Large intestine (tissue), 3 donors: ENCODE measurements around the gene LARP4B. TPM values are rescaled to one million over a fixed set of nuclear protein-coding genes. Genes with fewer than 3 reads are reported as not detected.

Source experiments
- DNase-seq, 2 donors: peaks; one replicate each; pipeline versions ENCODE4 v3.0.0 to v3.0.0-alpha.2; 2013
- H3K27ac ChIP-seq: one replicate; pipeline ENCODE4 v1.5.1; 2013; ENCODE audit warnings: low read length
- H3K27me3 ChIP-seq: 2 replicates; pipeline ENCODE4 v1.6.1; 2013; ENCODE audit warnings: low read length; ENCODE audit not compliant: control insufficient read depth, insufficient read depth
- H3K36me3 ChIP-seq: 2 replicates; pipeline ENCODE4 v1.6.1; 2013; ENCODE audit warnings: low read length; ENCODE audit not compliant: control insufficient read depth, insufficient read depth
- H3K4me1 ChIP-seq: one replicate; pipeline ENCODE4 v1.6.1; 2013; ENCODE audit warnings: low read length; ENCODE audit not compliant: control insufficient read depth, insufficient read depth
- H3K4me3 ChIP-seq: one replicate; pipeline ENCODE4 v1.5.1; 2013; ENCODE audit warnings: low read length
- H3K9me3 ChIP-seq: one replicate; pipeline ENCODE4 v1.6.1; 2013; ENCODE audit warnings: mild to moderate bottlenecking, low read depth, low read length, moderate library complexity; ENCODE audit not compliant: control insufficient read depth
- WGBS: methylation state at CpG from one replicate; pipeline ENCODE4 v1.1.5; 2013; ENCODE audit warnings: low lambda C conversion rate; ENCODE audit not compliant: insufficient coverage; 5-methylcytosine and 5-hydroxymethylcytosine counted together
- polyA plus RNA-seq: library from polyadenylated mRNA; unstranded; fragments of 120-200 nt; gene quantifications from one replicate; pipeline ENCODE4 v1.2.1, GENCODE V29; 2013

The LARP4B gene
- polyA plus RNA-seq, 1 donor: 54.0 TPM

GRCh38 chr10:841535-841934, 90.0 kb downstream of the LARP4B start:
- H3K27me3 ChIP-seq: no peaks in the 10 kb centered on the region
- H3K36me3 ChIP-seq: peaks cover 48% of the 10 kb centered on the region
- WGBS: 80% methylated on average over 1 of the region's 5 CpGs
- H3K27ac ChIP-seq: no peak overlapping the region
- H3K4me1 ChIP-seq: peaks cover 4% of the 10 kb centered on the region
- no peaks in the 10 kb centered on the region for H3K9me3 ChIP-seq
- no peak overlapping the region for H3K4me3 ChIP-seq
- DNase-seq: no peak

DNA sequence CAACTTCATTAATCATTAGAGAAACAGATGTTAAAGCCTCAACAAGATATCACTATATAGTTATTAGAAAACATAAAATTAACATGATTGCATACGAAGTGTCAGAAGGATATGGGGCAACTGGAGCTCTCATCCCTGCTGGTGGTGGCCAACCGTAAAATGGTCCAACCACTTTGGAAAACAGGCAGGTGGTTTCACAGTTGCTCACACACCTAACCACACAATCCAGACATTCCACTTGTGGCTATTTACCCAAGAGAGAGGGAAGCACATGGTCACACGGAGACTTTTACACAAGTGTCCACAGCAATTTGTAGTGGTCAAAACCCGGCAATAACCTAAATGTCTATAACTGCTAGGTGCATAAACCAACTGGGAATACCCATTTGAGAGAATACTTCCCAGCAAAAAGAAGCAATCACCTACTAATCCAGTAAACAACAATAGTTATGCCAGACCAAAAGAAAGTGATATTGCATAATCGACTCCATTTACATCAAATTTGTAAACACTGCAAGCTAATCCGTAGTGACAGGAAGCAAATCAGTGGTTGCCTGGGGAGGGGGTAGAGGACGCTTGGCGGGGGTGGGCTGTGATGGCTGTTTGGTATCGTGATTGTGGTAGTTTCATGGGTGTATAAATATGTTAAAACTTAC, 91.8 kb downstream of the LARP4B start:
- H3K9me3 ChIP-seq: no peaks in the 10 kb centered on the region
- peaks cover 60% of the 10 kb centered on the region for H3K36me3 ChIP-seq
- H3K27ac ChIP-seq: no peak overlapping the region
- no peaks in the 10 kb centered on the region for H3K4me1 ChIP-seq
- H3K27me3 ChIP-seq: no peaks in the 10 kb centered on the region
- WGBS: no CpG with 5 or more reads among the region's 9 CpGs
- H3K4me3 ChIP-seq: no peak overlapping the region
- DNase-seq: no peak

DNA sequence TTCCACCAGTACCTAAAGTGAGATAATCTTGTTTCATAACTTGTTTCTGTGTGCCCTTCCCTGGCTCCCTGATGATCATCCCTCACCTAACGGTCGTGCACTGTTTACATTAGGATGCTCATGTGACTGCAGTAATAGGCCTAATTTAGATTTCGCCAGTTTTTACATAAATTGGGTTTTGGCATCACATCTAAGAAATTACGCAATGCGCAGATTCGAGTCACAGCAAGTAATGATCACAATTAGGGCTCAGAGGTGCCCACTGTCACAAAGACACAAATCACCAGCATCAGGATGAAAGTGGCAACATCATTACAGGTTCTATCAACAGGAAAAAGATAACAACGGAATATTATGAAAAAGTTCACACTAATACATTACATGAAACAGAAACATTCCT, 94.7 kb downstream of the LARP4B start:
- Histone ChIP-seq H3K27me3 (no peaks in the 10 kb centered on the region), H3K27ac (no peak overlapping the region), H3K4me1 (no peaks in the 10 kb centered on the region), H3K9me3 (no peaks in the 10 kb centered on the region), H3K4me3 (no peak overlapping the region), H3K36me3 (peaks cover 55% of the 10 kb centered on the region)
- WGBS: 61% methylated on average over 4 of the region's 7 CpGs
- DNase-seq: no peak

DNA sequence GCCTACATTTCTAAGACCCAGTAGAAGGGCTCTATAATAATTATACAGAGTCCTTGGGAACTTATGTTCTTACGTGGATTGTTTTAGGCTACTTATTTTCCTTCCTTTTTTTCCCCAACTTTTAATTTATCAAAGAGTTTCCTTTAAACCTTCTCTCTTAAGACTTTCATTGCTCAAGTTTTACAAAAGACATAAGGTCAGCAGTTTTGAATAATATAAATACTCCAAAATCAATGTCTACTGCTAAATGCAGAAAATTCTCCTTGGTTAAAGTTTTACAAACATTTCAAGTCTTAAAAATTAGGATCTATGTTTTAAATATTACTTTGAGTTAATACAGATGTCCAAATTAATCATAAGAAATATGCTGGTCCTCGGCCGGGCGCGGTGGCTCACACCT, 97.0 kb downstream of the LARP4B start:
- peaks cover 56% of the 10 kb centered on the region for H3K36me3 ChIP-seq
- no peak overlapping the region for H3K4me3 ChIP-seq
- H3K9me3 ChIP-seq: no peaks in the 10 kb centered on the region
- H3K27ac ChIP-seq: no peak overlapping the region
- DNase-seq: no peak
- H3K4me1 ChIP-seq: no peaks in the 10 kb centered on the region
- 100% methylated on average over 1 of the region's 5 CpGs for WGBS
- no peaks in the 10 kb centered on the region for H3K27me3 ChIP-seq

GRCh38 chr10:829241-829640, 102.3 kb downstream of the LARP4B start:
- WGBS: 80% methylated on average over 1 of the region's 10 CpGs
- H3K4me1 ChIP-seq: no peaks in the 10 kb centered on the region
- H3K9me3 ChIP-seq: no peaks in the 10 kb centered on the region
- no peaks in the 10 kb centered on the region for H3K27me3 ChIP-seq
- no peak overlapping the region for H3K27ac ChIP-seq
- no peak overlapping the region for H3K4me3 ChIP-seq
- peaks cover 77% of the 10 kb centered on the region for H3K36me3 ChIP-seq
- DNase-seq: no peak

DNA sequence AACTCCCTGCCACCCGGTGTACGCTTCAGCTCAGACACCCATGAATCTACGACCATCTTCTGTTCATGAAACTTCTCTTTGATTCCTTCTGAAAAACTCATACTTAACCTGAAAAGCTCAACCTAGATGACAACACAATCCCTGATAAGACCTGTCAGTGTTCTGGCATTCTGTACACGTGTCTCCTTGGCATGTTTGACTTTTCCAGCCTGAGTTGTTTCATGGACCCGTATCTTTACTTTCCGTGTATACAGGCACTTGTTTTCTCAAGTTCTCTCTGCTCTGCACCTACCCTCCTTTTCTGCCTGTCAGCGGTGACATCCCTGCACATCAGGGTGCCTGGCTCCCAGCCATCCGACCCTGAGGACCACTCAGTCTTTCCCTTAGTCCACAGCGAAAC, 103.3 kb downstream of the LARP4B start:
- Histone ChIP-seq H3K4me3 (no peak overlapping the region), H3K27ac (no peak overlapping the region), H3K9me3 (no peaks in the 10 kb centered on the region), H3K36me3 (peaks cover 79% of the 10 kb centered on the region), H3K4me1 (no peaks in the 10 kb centered on the region), H3K27me3 (no peaks in the 10 kb centered on the region)
- 100% methylated on average over 3 of the region's 9 CpGs for WGBS
- DNase-seq: no peak

DNA sequence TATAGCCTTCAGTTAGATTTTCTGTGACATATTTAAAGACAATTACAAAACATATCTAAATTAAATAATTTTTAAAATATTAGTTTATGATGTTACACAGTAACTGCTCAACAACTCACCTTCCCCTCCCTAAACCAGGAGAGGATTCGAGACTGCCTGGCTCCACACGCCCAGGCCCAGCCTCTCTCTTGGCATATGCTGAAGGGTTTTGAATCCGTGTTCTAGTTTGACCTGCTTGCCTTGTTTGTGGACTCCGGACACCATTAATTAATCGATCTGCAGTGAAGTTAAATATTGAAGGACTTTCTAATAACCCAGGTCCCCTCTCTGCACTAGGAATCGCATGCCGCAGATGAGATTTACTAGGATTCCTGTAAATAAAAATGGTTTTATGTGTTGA, 106.6 kb downstream of the LARP4B start:
- Histone ChIP-seq H3K36me3 (peaks cover 90% of the 10 kb centered on the region), H3K4me1 (no peaks in the 10 kb centered on the region), H3K27ac (no peak overlapping the region), H3K4me3 (no peak overlapping the region), H3K27me3 (no peaks in the 10 kb centered on the region), H3K9me3 (no peaks in the 10 kb centered on the region)
- no peak for DNase-seq
- WGBS: 100% methylated on average over 1 of the region's 7 CpGs

DNA sequence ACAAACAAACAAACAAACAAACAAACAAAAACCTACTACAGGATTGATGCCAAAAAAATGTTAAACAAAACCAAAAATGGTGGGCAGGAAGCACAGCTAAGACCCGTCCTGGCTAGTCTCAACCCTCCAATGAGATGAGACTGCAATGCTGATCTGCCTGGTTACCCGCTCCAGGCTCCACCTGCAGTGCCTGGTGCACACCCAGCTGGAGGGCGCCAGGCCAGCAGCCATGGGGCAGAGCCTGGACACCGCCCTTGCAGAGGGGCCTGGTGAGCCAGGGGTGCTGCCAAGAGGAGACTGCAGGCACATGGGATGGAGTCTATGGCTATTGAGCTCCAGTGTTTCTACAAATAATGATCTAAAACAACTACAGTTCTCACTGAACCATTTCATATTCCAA, 107.0 kb downstream of the LARP4B start:
- Histone ChIP-seq H3K9me3 (no peaks in the 10 kb centered on the region), H3K27ac (no peak overlapping the region), H3K4me3 (no peak overlapping the region), H3K4me1 (no peaks in the 10 kb centered on the region), H3K36me3 (peaks cover 92% of the 10 kb centered on the region), H3K27me3 (no peaks in the 10 kb centered on the region)
- no CpG with 5 or more reads among the region's 4 CpGs for WGBS
- DNase-seq: no peak

GRCh38 chr10:822661-823367, 108.7 kb downstream of the LARP4B start:
- 100% methylated on average over 1 of the region's 12 CpGs for WGBS
- Histone ChIP-seq H3K27ac (no peak overlapping the region), H3K9me3 (no peaks in the 10 kb centered on the region), H3K4me1 (no peaks in the 10 kb centered on the region), H3K4me3 (no peak overlapping the region), H3K36me3 (peaks cover 92% of the 10 kb centered on the region), H3K27me3 (no peaks in the 10 kb centered on the region)
- no peak for DNase-seq

GRCh38 chr10:822197-822596, 109.3 kb downstream of the LARP4B start:
- Histone ChIP-seq H3K36me3 (peaks cover 93% of the 10 kb centered on the region), H3K4me1 (no peaks in the 10 kb centered on the region), H3K9me3 (no peaks in the 10 kb centered on the region), H3K27me3 (no peaks in the 10 kb centered on the region), H3K27ac (no peak overlapping the region), H3K4me3 (no peak overlapping the region)
- DNase-seq: no peak
- no CpG with 5 or more reads among the region's 12 CpGs for WGBS

DNA sequence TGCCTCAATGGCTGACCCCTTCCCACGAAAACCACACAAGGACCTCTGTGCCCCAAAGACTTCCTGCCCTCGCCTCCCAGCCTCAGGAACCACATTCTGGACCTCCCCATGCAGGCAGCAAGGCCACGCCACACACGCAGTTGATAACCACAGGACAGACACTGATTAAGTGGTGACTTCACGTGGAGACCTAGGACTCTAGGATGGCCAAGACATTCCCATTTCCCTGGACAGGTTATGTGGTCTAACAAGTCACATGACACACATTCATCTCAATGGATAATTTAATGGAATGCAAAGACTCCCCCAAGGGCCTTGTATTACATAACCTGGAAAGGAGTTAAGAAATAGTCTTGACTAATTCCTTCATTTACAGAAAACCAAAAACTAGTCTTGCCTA, 110.2 kb downstream of the LARP4B start:
- H3K27ac ChIP-seq: no peak overlapping the region
- H3K9me3 ChIP-seq: no peaks in the 10 kb centered on the region
- DNase-seq: no peak
- H3K36me3 ChIP-seq: peaks cover 97% of the 10 kb centered on the region
- no peaks in the 10 kb centered on the region for H3K4me1 ChIP-seq
- H3K27me3 ChIP-seq: no peaks in the 10 kb centered on the region
- H3K4me3 ChIP-seq: no peak overlapping the region
- no CpG with 5 or more reads among the region's 5 CpGs for WGBS
